Pancreas (tissue), 10 donors: ENCODE data around the gene BEND5. TPM values are rescaled to one million over a fixed set of nuclear protein-coding genes. Genes with fewer than 3 reads are reported as not detected.

Experiments
- ATAC-seq, 4 donors: fragments of 200-7000 bp; cut with Tn5 transposase; one replicate each; pipeline versions ENCODE4 v1.8.0 to v1.9.1; 2020; ENCODE audit warnings: mild to moderate bottlenecking in 4 of 4, moderate library complexity in 4 of 4
- DNase-seq, 6 donors: peaks; one replicate each; pipeline ENCODE4 v3.0.0-alpha.2; 2020
- FAIRE-seq: peaks from 2 replicates; lab custom pipeline; 2012; peaks lifted over from hg19 to GRCh38; lab: Jason Lieb, UNC
- H3K27ac ChIP-seq, 4 donors: fragments of 200-600 bp; sonication (generic); 1 replicate in 3 of 4; 2 replicates in 1 of 4; pipeline versions ENCODE4 v1.5.0 to v1.8.0; 2020
- H3K27me3 ChIP-seq, 4 donors: fragments of 200-600 bp; one replicate each; pipeline ENCODE4 v1.8.0; 2021
- H3K36me3 ChIP-seq, 3 donors: fragments of 200-600 bp; sonication (generic) in 1 of 3; one replicate each; pipeline versions ENCODE4 v1.5.0 to v1.8.0; 2020 to 2021
- H3K4me1 ChIP-seq, 3 donors: fragments of 200-600 bp; one replicate each; pipeline ENCODE4 v1.8.0; 2021
- H3K4me3 ChIP-seq, 4 donors: fragments of 200-600 bp; sonication (generic) in 2 of 4; one replicate each; pipeline versions ENCODE4 v1.5.0 to v1.8.0; 2020 to 2021
- H3K9me3 ChIP-seq, 4 donors: fragments of 200-600 bp; one replicate each; pipeline ENCODE4 v1.8.0; 2021
- WGBS, 2 donors: extraction: QIAGEN DNeasy Blood & Tissue Kit; methylation state at CpG; one replicate each; pipeline ENCODE4 v1.1.7; 2013; 5-methylcytosine and 5-hydroxymethylcytosine counted together
- intact Hi-C, 3 donors: fragments of 100-400 bp; cut with DNase I; formaldehyde crosslinking; loops; one replicate each; pipeline versions ENCODE4 v1.11.1 to v1.14.2; 2022
- polyA plus RNA-seq, 2 donors: library from polyadenylated mRNA; stranded (reverse); fragments of 200-250 nt; gene quantifications; one replicate each; pipeline ENCODE4 v1.2.3, GENCODE V29; 2013
- total RNA-seq, 6 donors: library from RNA; stranded (reverse); fragmentation: NEBNext Ultra II Directional in 4 of 6; extraction: Animal tissue kit (Norgen Biotek cat#: 25700) in 4 of 6; gene quantifications; one replicate each; pipeline versions ENCODE4 v1.2.1 to v1.2.4, GENCODE V29; 2021 to 2023
- TF ChIP-seq, protein P1 (sequence below), 4 donors: fragments of 200-600 bp; sonication (generic) in 3 of 4; IDR thresholded peaks; one replicate each; pipeline versions ENCODE4 v1.5.0 to v1.8.0; 2021; ENCODE audit warnings: antibody characterized with exemption in 4 of 4
- donor health status: healthy with polysubstance abuse.
- donor health status: DM: no; HTN: no; CAD: no; lungs with moderate emphysema.
- donor health status: DM: no; HTN: no; CAD: no.
- donor health status: control.
- donor health status: control.
- donor health status: Bipolar disorder and iron deficiency.
- donor health status: DM: yes; HTN: yes; CAD: no.
- donor health status: DM: no; HTN: no; CAD: no.
- donor health status: DM: no; HTN: no; CAD: no.
- donor health status: DM: yes; HTN: yes; CAD: no.

The BEND5 gene
- total and polyA plus RNA-seq, 8 donors, result 1.8 to 16.2 (median 3.9) TPM

DNA sequence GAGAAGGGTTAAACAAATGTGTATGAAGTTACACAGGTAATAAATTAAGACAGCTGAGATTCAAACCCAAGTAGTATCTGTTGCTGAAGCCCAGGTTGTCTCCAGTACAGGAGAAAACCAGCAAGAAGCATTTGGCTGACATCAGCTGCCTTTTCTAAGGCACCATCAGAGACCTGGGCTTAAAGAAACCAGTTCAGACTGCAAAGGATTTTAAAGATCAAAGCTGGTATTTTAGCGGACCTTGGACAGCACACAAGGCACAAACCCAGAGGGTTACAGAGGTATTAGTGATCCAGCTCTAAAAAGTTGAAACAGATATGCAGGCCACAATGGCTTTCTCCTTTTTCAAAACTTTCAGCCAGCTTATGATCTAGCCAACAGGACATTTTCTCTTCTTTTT is 23.4 kb downstream of the BEND5 start:
- intact Hi-C loops, result no loop called here
- no peak overlapping the region for H3K27ac ChIP-seq
- no peak for FAIRE-seq

DNA sequence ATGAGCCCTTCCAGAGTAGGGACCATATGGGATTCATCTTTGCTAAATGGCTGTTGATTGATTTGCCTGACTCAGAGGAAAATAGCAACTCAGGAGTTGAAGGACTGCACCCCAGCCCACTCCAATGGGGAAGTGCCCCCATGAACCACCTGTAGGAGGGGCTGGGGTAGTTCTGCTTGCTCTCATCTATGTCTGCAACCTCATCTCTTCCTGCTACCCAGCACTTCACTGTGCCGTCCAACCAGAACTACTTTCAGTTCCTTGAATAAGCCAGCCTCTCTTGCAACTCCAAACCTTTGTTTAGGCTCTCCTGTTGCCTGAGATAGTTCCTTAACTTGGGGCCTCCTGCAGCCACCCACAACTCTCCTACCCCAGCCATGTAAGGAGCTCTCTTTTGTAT is 26.6 kb downstream of the BEND5 start:
- Histone ChIP-seq H3K9me3 (no peaks in the 10 kb centered on the region), H3K4me1 (no peaks in the 10 kb centered on the region), H3K36me3 (peaks cover 0 to 4% (median 0%) of the 10 kb centered on the region in 3 donors), H3K27me3 (no peaks in the 10 kb centered on the region), H3K4me3 (no peak overlapping the region), H3K27ac (no peak overlapping the region)
- DNase-seq, result no peak
- TF ChIP-seq, protein P1, sequence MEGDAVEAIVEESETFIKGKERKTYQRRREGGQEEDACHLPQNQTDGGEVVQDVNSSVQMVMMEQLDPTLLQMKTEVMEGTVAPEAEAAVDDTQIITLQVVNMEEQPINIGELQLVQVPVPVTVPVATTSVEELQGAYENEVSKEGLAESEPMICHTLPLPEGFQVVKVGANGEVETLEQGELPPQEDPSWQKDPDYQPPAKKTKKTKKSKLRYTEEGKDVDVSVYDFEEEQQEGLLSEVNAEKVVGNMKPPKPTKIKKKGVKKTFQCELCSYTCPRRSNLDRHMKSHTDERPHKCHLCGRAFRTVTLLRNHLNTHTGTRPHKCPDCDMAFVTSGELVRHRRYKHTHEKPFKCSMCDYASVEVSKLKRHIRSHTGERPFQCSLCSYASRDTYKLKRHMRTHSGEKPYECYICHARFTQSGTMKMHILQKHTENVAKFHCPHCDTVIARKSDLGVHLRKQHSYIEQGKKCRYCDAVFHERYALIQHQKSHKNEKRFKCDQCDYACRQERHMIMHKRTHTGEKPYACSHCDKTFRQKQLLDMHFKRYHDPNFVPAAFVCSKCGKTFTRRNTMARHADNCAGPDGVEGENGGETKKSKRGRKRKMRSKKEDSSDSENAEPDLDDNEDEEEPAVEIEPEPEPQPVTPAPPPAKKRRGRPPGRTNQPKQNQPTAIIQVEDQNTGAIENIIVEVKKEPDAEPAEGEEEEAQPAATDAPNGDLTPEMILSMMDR (IDR thresholded peaks at IDR 0.05), result no peak
- WGBS, 2 donors, result 90 to 100% methylated on average over 1 of the region's 1 CpG
- FAIRE-seq, result no peak
- ATAC-seq, result no peak
- intact Hi-C loops, result no loop called here

More for the DNA sequence above, 23.4 kb downstream of the BEND5 start:
- no peaks in the 10 kb centered on the region for H3K9me3 ChIP-seq
- TF ChIP-seq, protein P1 (IDR thresholded peaks at IDR 0.05), result no peak
- no peak for ATAC-seq
- WGBS, 2 donors, result 64 to 72% methylated on average over 1 of the region's 1 CpG
- H3K4me1 ChIP-seq, result no peaks in the 10 kb centered on the region
- DNase-seq, result no peak
- peaks cover 0 to 5% (median 0%) of the 10 kb centered on the region in 3 donors for H3K36me3 ChIP-seq
- H3K27me3 ChIP-seq, result no peaks in the 10 kb centered on the region
- no peak overlapping the region for H3K4me3 ChIP-seq

DNA sequence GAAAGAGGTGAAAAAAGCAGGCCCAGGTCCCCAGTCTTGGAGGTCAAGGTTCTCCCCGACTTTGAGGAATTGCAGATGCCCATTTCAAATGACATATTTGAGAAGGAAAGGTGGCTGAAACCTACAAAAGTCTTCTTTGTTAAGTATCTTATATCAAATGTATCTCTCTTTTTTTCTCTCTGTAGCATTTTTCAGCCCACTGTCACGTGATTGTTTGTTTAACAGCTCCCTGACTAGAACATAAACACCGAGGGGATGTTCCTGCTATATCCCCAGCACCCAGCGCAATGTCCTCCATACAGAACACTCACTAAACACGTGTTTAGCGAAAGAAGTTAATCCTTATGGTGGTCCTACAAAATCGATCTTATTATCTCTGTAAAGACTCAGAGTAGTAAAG is 27.6 kb downstream of the BEND5 start:
- WGBS, 2 donors, result 71 to 74% methylated on average over 7 of the region's 7 CpGs
- intact Hi-C loops, result no loop called here

DNA sequence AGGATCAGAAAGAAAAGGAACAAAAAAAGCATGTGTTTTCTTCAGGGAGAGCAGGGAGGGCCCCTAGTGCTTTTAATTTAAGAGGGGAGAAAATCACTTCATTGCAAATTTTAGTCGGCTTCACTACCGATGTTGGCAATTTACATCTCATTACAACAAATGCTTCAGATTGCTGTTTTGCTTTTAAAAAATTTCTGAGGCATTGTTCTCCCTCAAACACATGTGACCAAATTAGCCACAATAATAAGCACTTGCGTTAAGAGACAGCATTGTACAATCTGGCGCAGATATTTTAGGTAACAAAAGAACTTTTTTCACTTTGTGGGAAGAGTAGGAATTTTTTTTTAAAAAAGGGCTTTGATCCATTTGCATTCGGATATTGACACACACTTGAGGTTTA is 29.8 kb downstream of the BEND5 start:
- intact Hi-C loops, result no loop called here
- DNase-seq (no peak), FAIRE-seq (no peak), ATAC-seq (no peak)
- H3K9me3 ChIP-seq, result no peaks in the 10 kb centered on the region
- H3K27me3 ChIP-seq, result no peaks in the 10 kb centered on the region
- peaks cover 0 to 4% (median 0%) of the 10 kb centered on the region in 3 donors for H3K36me3 ChIP-seq
- no peak overlapping the region for H3K4me3 ChIP-seq
- H3K4me1 ChIP-seq, result no peaks in the 10 kb centered on the region
- 86 to 94% methylated on average over 5 of the region's 5 CpGs for WGBS, 2 donors
- TF ChIP-seq, protein P1 (IDR thresholded peaks at IDR 0.05), result no peak
- H3K27ac ChIP-seq, result no peak overlapping the region

More for the DNA sequence above, 27.6 kb downstream of the BEND5 start:
- ATAC-seq, result no peak
- Histone ChIP-seq H3K4me3 (no peak overlapping the region), H3K36me3 (peaks cover 0 to 4% (median 0%) of the 10 kb centered on the region in 3 donors), H3K27me3 (no peaks in the 10 kb centered on the region), H3K4me1 (no peaks in the 10 kb centered on the region), H3K9me3 (no peaks in the 10 kb centered on the region), H3K27ac (no peak overlapping the region)
- TF ChIP-seq, protein P1 (IDR thresholded peaks at IDR 0.05), result no peak
- no peak for FAIRE-seq
- DNase-seq, result no peak

DNA sequence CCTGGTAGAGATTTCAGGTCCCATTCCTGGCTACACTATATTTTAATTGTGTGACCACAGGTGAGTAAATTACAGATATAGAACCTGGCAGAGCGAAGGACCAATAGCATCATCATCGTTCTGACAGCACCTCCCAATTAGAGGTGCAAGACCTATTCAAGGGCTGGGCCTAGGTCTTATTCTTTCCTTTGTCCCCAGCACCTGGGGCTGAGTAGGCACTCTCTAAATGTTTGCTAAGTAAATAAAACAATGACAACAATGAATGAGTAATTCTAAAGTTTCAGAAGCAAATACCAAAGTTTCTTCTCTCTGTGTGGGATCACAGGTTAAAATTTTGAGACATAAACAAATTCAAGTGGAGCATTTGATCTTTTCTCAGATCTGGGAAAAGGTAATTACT is 32.7 kb downstream of the BEND5 start:
- Histone ChIP-seq H3K27ac (no peak overlapping the region), H3K4me1 (no peaks in the 10 kb centered on the region), H3K9me3 (no peaks in the 10 kb centered on the region), H3K4me3 (no peak overlapping the region), H3K36me3 (no peaks in the 10 kb centered on the region), H3K27me3 (no peaks in the 10 kb centered on the region)
- 75 to 87% methylated on average over 2 of the region's 2 CpGs for WGBS, 2 donors
- TF ChIP-seq, protein P1 (IDR thresholded peaks at IDR 0.05), result no peak
- DNase-seq, result no peak
- intact Hi-C loops, result no loop called here
- FAIRE-seq, result no peak
- ATAC-seq, result peak in 3 of 4 donors; percentile 23 to 62 (median 40)
